ENCODE data around the gene TTF2.

The TTF2 gene

GRCh38 chr1:117045644-117046043 is 14.5 kb upstream of the TTF2 start:
- H3K4me3 ChIP-seq (ENCODE audit: low read depth, low read length), result no peak overlapping the region
- no peak for TF ChIP-seq CTCF (IDR thresholded peaks at IDR 0.05; ENCODE audit: low read depth, low read length)

- no peak overlapping the region for H3K4me3 ChIP-seq (ENCODE audit: low read depth, low read length)
These were observed 13.3 kb upstream of the TTF2 start for GRCh38 chr1:117046781-117047180.

GRCh38 chr1:117047271-117047670 is 12.9 kb upstream of the TTF2 start:
- no peak overlapping the region for H3K4me3 ChIP-seq (ENCODE audit: low read depth, low read length)
- no peak for TF ChIP-seq CTCF (IDR thresholded peaks at IDR 0.05; ENCODE audit: low read depth, low read length)

More at GRCh38 chr1:117046781-117047180, 13.3 kb upstream of the TTF2 start:
- no peak for TF ChIP-seq CTCF (IDR thresholded peaks at IDR 0.05; ENCODE audit: low read depth, low read length)

GRCh38 chr1:117049857-117050256 is 10.3 kb upstream of the TTF2 start:
- TF ChIP-seq CTCF (IDR thresholded peaks at IDR 0.05; ENCODE audit: low read depth, low read length), result no peak
- H3K4me3 ChIP-seq (ENCODE audit: low read depth, low read length), result no peak overlapping the region

GRCh38 chr1:117051224-117052064 is 8.7 kb upstream of the TTF2 start:
- H3K4me3 ChIP-seq (ENCODE audit: low read depth, low read length), result no peak overlapping the region
- no peak for TF ChIP-seq CTCF (IDR thresholded peaks at IDR 0.05; ENCODE audit: low read depth, low read length)

- no peak for TF ChIP-seq CTCF (IDR thresholded peaks at IDR 0.05; ENCODE audit: low read depth, low read length)
- no peak overlapping the region for H3K4me3 ChIP-seq (ENCODE audit: low read depth, low read length)
These were observed 6.1 kb upstream of the TTF2 start for GRCh38 chr1:117054068-117054467.

- H3K4me3 ChIP-seq (ENCODE audit: low read depth, low read length), result no peak overlapping the region
- TF ChIP-seq CTCF (IDR thresholded peaks at IDR 0.05; ENCODE audit: low read depth, low read length), result no peak
These were observed 1.3 kb upstream of the TTF2 start for GRCh38 chr1:117058810-117059209.
